Endothelial cell of umbilical vein (primary cell): Measurements from ENCODE around the gene DYNC1H1. TPM values are rescaled to one million over a fixed set of nuclear protein-coding genes. Genes with fewer than 3 reads are reported as not detected.

Experiments
- BruUV-seq: library from RNA; stranded (reverse); fragments of 400-500 nt; replicated peaks from 2 replicates; lab custom pipeline; 2021; lab: Mats Ljungman, UMichigan
- CTCF ChIA-PET: fragments of 300-600, 350-600 bp; sonication (Branson Sonifier 250); formaldehyde crosslinking; loops from one replicate; lab custom pipeline; 2021; ENCODE audit warnings: antibody characterized with exemption, inconsistent platforms; lab: Charles Lee
- POLR2A ChIA-PET: fragments of 300-600, 350-600 bp; sonication (Branson Sonifier 250); formaldehyde crosslinking; loops from one replicate; lab custom pipeline; 2021; ENCODE audit warnings: antibody characterized with exemption, inconsistent platforms; lab: Charles Lee
- DNase-seq: peaks from one replicate; pipeline ENCODE4 v3.0.0-alpha.2; 2011; ENCODE audit warnings: low read depth, low spot score
- FAIRE-seq: peaks from 2 replicates; lab custom pipeline; 2011; peaks lifted over from hg19 to GRCh38; lab: Jason Lieb, UNC
- H2AFZ ChIP-seq: 2 replicates; pipeline ENCODE4 v1.6.0; 2012; ENCODE audit warnings: low read depth, low read length, control low read depth, inconsistent platforms
- H3K27ac ChIP-seq: 2 replicates; pipeline ENCODE4 v1.5.1; 2011; ENCODE audit warnings: low read depth, mild to moderate bottlenecking, control low read depth, low read length, moderate library complexity; ENCODE audit not compliant: insufficient read depth
- H3K27me3 ChIP-seq, 2 experiments: 2 replicates each; pipeline versions ENCODE4 v1.6.0 to v1.6.1; 2011; ENCODE audit warnings: low read length in 2 of 2, mixed read lengths in 1 of 2; ENCODE audit not compliant: control insufficient read depth in 2 of 2, insufficient read depth in 2 of 2
- H3K36me3 ChIP-seq, 2 experiments: 2 replicates in 1 of 2; 3 replicates in 1 of 2; pipeline ENCODE4 v1.5.1; 2011; ENCODE audit warnings: low read length in 2 of 2, mild to moderate bottlenecking in 1 of 2, moderate library complexity in 1 of 2; ENCODE audit not compliant: control insufficient read depth in 2 of 2, insufficient read depth in 2 of 2; ENCODE audit errors: extremely low read depth in 1 of 2
- H3K4me1 ChIP-seq: 3 replicates; pipeline ENCODE4 v1.5.1; 2011; ENCODE audit warnings: mild to moderate bottlenecking, low read length; ENCODE audit not compliant: control insufficient read depth, insufficient read depth; ENCODE audit errors: extremely low read depth
- H3K4me2 ChIP-seq: 2 replicates; pipeline ENCODE4 v1.6.1; 2011; ENCODE audit warnings: low read length, control low read depth, mixed read lengths; ENCODE audit not compliant: insufficient read depth
- H3K4me3 ChIP-seq, 3 experiments: fragments of 200-600 bp in 1 of 3; sonication (generic), shearing (Covaris generic) in 1 of 3; replicated peaks in 1 of 3; 2 replicates each; pipeline ENCODE4 v1.5.1; 2011 to 2016; ENCODE audit warnings: control low read depth in 3 of 3, low read length in 3 of 3, mild to moderate bottlenecking in 2 of 3, inconsistent platforms in 1 of 3, low read depth in 1 of 3, moderate library complexity in 1 of 3; ENCODE audit not compliant: insufficient read depth in 1 of 3
- H3K79me2 ChIP-seq: 2 replicates; pipeline ENCODE4 v1.6.0; 2012; ENCODE audit warnings: low read length, inconsistent platforms; ENCODE audit not compliant: control insufficient read depth, insufficient read depth
- H3K9ac ChIP-seq: replicated peaks from 2 replicates; pipeline ENCODE3; 2011; ENCODE audit warnings: low read length, control low read depth; ENCODE audit not compliant: insufficient read depth; ENCODE audit errors: extremely low read depth
- H3K9me1 ChIP-seq: replicated peaks from 3 replicates; pipeline ENCODE4 v1.6.0; 2011; ENCODE audit warnings: mild to moderate bottlenecking, low read length; ENCODE audit not compliant: control insufficient read depth, insufficient read depth; ENCODE audit errors: extremely low read depth
- H3K9me3 ChIP-seq: replicated peaks from 2 replicates; pipeline ENCODE4 v1.5.1; 2012; ENCODE audit warnings: low read length, inconsistent platforms; ENCODE audit not compliant: control insufficient read depth, insufficient read depth
- H4K20me1 ChIP-seq: replicated peaks from 2 replicates; pipeline ENCODE3; 2011; ENCODE audit warnings: mild to moderate bottlenecking, low read length; ENCODE audit not compliant: control insufficient read depth, insufficient read depth; ENCODE audit errors: extremely low read depth
- CTCF ChIP-seq, 2 donors: IDR thresholded peaks; 1 replicate in 1 of 2; 2 replicates in 1 of 2; pipeline ENCODE4 v1.5.1; 2011; ENCODE audit warnings: low read length in 2 of 2, mild to moderate bottlenecking in 2 of 2, moderate library complexity in 2 of 2, control low read depth in 1 of 2, inconsistent platforms in 1 of 2, low read depth in 1 of 2; ENCODE audit not compliant: insufficient read depth in 1 of 2; ENCODE audit errors: extremely low read depth in 1 of 2
- EZH2 ChIP-seq: IDR thresholded peaks from 2 replicates; pipeline ENCODE4 v1.6.1; 2012; ENCODE audit warnings: borderline replicate concordance, low read depth, mild to moderate bottlenecking, moderate library complexity, low read length, inconsistent platforms; ENCODE audit not compliant: severe bottlenecking
- FOS ChIP-seq: IDR thresholded peaks from 2 replicates; pipeline ENCODE4 v1.6.1; 2011; ENCODE audit warnings: mild to moderate bottlenecking, low read length, moderate library complexity, borderline replicate concordance; ENCODE audit not compliant: insufficient read depth
- GATA2 ChIP-seq: IDR thresholded peaks from 2 replicates; pipeline ENCODE4 v1.7.0; 2011; ENCODE audit warnings: low read depth, mild to moderate bottlenecking, moderate library complexity, mixed read lengths, low read length; ENCODE audit not compliant: insufficient read length, insufficient read depth
- JUN ChIP-seq: IDR thresholded peaks from 2 replicates; pipeline ENCODE4 v1.6.1; 2011; ENCODE audit warnings: borderline replicate concordance, low read depth; ENCODE audit not compliant: insufficient read length, insufficient read depth
- MAX ChIP-seq: IDR thresholded peaks from 2 replicates; pipeline ENCODE4 v1.6.1; 2011; ENCODE audit not compliant: insufficient read depth, insufficient read length
- MYC ChIP-seq: IDR thresholded peaks from one replicate; pipeline ENCODE4 v1.6.1; 2011; ENCODE audit warnings: mild to moderate bottlenecking, low read depth, low read length
- POLR2A ChIP-seq: IDR thresholded peaks from 2 replicates; pipeline ENCODE4 v1.6.1; 2012; ENCODE audit warnings: low read depth, mild to moderate bottlenecking, control low read depth, low read length
- POLR2AphosphoS5 ChIP-seq: IDR thresholded peaks from 2 replicates; pipeline ENCODE4 v1.6.1; 2012; ENCODE audit warnings: low read depth, mild to moderate bottlenecking, control low read depth, low read length, moderate library complexity; ENCODE audit not compliant: insufficient read depth
- dilution Hi-C: fragments of 300-500 bp; cut with MboI; formaldehyde crosslinking; loops from one replicate; pipeline ENCODE4 v1.15.0; 2019; ENCODE audit warnings: low sequenced_read_pairs; ENCODE audit not compliant: extremely low pct_ligation_motif_present
- intact Hi-C: fragments of 100-400 bp; cut with micrococcal nuclease; formaldehyde crosslinking; loops from one replicate; pipeline ENCODE4 v1.10.0; 2022
- polyA plus RNA-seq, 4 experiments: library from polyadenylated mRNA; depleted of rRNA in 3 of 4; stranded (reverse) in 3 of 4; unstranded in 1 of 4; fragments of >200 nt; gene quantifications; 2 replicates each; pipeline versions ENCODE4 v1.2.1 to v1.2.3, GENCODE V29; 2011 to 2012; ENCODE audit warnings: missing spikeins in 1 of 4
- total RNA-seq: library from RNA; stranded (reverse); gene quantifications from 2 replicates; pipeline ENCODE4 v1.2.3, GENCODE V29; 2021

Gene DYNC1H1
- total and polyA plus RNA-seq, 2 donors (not counting 3 experiments of a cell fraction or from before 2014, with no cell fraction given), result 254 to 648 TPM

DNA sequence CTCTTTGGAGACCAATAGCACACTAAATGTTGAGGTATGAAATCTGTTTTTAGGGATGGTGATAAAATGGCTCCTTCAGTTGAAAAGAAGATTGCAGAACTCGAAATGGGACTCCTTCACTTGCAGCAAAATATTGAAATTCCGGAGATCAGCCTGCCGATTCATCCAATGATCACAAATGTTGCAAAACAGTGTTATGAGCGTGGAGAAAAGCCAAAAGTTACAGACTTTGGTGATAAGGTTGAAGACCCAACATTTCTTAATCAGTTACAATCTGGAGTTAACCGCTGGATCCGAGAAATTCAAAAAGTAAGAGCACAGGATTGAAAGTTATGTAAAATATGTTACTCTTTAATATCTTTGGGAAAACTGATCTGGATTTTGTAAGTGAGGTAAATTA, 15.3 kb downstream of the DYNC1H1 start:
- Histone ChIP-seq H3K27me3 (no peaks in the 10 kb centered on the region), H3K4me1 (peaks cover 8% of the 10 kb centered on the region), H3K9me1 (no peaks in the 10 kb centered on the region), H3K9me3 (no peaks in the 10 kb centered on the region), H2AFZ (no peak overlapping the region), H3K79me2 (peaks cover 33% of the 10 kb centered on the region), H4K20me1 (no peaks in the 10 kb centered on the region), H3K4me2 (no peak overlapping the region), H3K4me3 (no peak overlapping the region), H3K27ac (no peak overlapping the region), H3K9ac (no peak overlapping the region), H3K36me3 (peaks cover 16 to 34% of the 10 kb centered on the region in 2 experiments)
- dilution Hi-C loops (no loop called here), intact Hi-C loops (loop anchor here (1.0 kb wide), 1 partner anchor 18 kb away; no protein-coding TSS in a partner anchor)
- FAIRE-seq, result no peak
- BruUV-seq, result TSS peak; percentile 23
- POLR2A ChIA-PET, result no interaction called here
- TF ChIP-seq POLR2A, result no peak
- no peak for TF ChIP-seq EZH2
- TF ChIP-seq JUN, result no peak
- TF ChIP-seq GATA2, result no peak
- TF ChIP-seq MAX, result no peak
- no peak for TF ChIP-seq POLR2AphosphoS5
- no peak for TF ChIP-seq FOS
- no peak for TF ChIP-seq CTCF (IDR thresholded peaks at IDR 0.05; ENCODE audit: extremely low read depth in 1 of 2, insufficient read depth in 1 of 2, low read depth in 1 of 2, low read length in 2 of 2)
- no peak for TF ChIP-seq MYC
- CTCF ChIA-PET, result interaction anchor here (0.7 to 2.2 kb wide), 2 partner anchors 11 to 273 kb away, joined by 3 to 6 read pairs; no protein-coding TSS in a partner anchor
- no peak for DNase-seq
